A549 (cell line): ENCODE measurements around the gene KATNAL1.

Source experiments
- CEBPB ChIP-seq, 2 experiments: fragments of >200 bp in 1 of 2; sonication (Bioruptor Twin) in 1 of 2; formaldehyde crosslinking in 1 of 2; IDR thresholded peaks; 2 replicates each; pipeline ENCODE4 v1.6.1; 2012 to 2016
- CTCF ChIP-seq: fragments of >200 bp; sonication (Bioruptor Twin); formaldehyde crosslinking; IDR thresholded peaks from 3 replicates; pipeline ENCODE4 v1.5.1; 2016
- EHMT2 ChIP-seq: fragments of 200-600 bp; sonication (generic); IDR thresholded peaks from 2 replicates; pipeline ENCODE4 v1.6.1; 2016; ENCODE audit warnings: antibody characterized with exemption, low read depth, mild to moderate bottlenecking, moderate library complexity
- ELK1 ChIP-seq: fragments of 150-350 bp; IDR thresholded peaks from 2 replicates; pipeline ENCODE4 v1.6.1; 2014; ENCODE audit warnings: low read depth, mild to moderate bottlenecking, low read length
- RARB ChIP-seq: fragments of 250-450 bp; sonication (Bioruptor Pico); IDR thresholded peaks from 2 replicates; pipeline ENCODE4 v1.8.0; 2021; ENCODE audit warnings: mild to moderate bottlenecking, moderate library complexity
- ZNF302 ChIP-seq: fragments of 250-450 bp; sonication (Bioruptor Pico); IDR thresholded peaks from 2 replicates; pipeline ENCODE4 v1.9.0; 2021; ENCODE audit warnings: inconsistent platforms, mild to moderate bottlenecking, moderate library complexity

- TF ChIP-seq CTCF (no peak), RARB (CRISPR knock-in tag) (no peak), EHMT2 (no peak), CEBPB (IDR thresholded peaks at IDR 0.05) (no peak), ELK1 (no peak), ZNF302 (no peak)
Measured at GRCh38 chr13:30186634-30187415, 120.5 kb downstream of the KATNAL1 start.
